Neural progenitor cell (in vitro differentiated cells): Measurements from ENCODE around the gene AFF3.

Experiments used
- EZH2 ChIP-seq: fragments of 200-600 bp; sonication (generic); IDR thresholded peaks from 2 replicates; pipeline ENCODE4 v1.6.1; 2017; ENCODE audit warnings: antibody characterized with exemption, mild to moderate bottlenecking, moderate library complexity
- EZH2phosphoT487 ChIP-seq: fragments of 200-600 bp; sonication (generic); IDR thresholded peaks from 2 replicates; pipeline ENCODE4 v1.6.1; 2017; ENCODE audit warnings: antibody characterized with exemption
- TF ChIP-seq, protein P1 (sequence below): fragments of 200-600 bp; sonication (generic); IDR thresholded peaks from 2 replicates; pipeline ENCODE4 v1.5.1; 2017; ENCODE audit warnings: antibody characterized with exemption, mild to moderate bottlenecking

DNA sequence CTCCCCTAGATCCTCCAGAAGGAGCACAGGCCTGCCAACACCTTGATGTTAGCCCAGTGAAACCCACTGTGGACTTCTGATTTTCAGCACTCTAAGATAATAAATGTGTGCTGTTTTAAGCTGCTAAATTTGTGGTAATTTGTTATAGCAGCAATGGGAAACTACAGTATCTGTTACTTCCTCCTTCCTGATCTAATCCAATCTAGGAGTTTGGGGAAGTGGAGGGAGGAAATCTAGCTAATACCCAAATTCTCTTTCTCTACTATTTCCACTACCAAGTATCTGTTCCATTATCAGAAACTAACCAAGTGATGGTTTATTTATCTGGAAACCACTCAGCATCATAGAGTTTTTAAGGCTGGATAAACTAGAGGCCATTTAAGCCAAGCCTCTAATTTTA is 64.9 kb downstream of the AFF3 start:
- TF ChIP-seq EZH2, result no peak
- TF ChIP-seq, protein P1, sequence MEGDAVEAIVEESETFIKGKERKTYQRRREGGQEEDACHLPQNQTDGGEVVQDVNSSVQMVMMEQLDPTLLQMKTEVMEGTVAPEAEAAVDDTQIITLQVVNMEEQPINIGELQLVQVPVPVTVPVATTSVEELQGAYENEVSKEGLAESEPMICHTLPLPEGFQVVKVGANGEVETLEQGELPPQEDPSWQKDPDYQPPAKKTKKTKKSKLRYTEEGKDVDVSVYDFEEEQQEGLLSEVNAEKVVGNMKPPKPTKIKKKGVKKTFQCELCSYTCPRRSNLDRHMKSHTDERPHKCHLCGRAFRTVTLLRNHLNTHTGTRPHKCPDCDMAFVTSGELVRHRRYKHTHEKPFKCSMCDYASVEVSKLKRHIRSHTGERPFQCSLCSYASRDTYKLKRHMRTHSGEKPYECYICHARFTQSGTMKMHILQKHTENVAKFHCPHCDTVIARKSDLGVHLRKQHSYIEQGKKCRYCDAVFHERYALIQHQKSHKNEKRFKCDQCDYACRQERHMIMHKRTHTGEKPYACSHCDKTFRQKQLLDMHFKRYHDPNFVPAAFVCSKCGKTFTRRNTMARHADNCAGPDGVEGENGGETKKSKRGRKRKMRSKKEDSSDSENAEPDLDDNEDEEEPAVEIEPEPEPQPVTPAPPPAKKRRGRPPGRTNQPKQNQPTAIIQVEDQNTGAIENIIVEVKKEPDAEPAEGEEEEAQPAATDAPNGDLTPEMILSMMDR, result no peak
- no peak for TF ChIP-seq EZH2phosphoT487
